GM21423 (cell line): ENCODE data around the gene FBXL13.
"Not testable (repeated sequence)": the region's sequence is repeated elsewhere in the genome, so short reads cannot be mapped to it uniquely, and the experiment has no call there.

Experiments used
- ATAC-seq: cut with Tn5 transposase; IDR thresholded peaks from one replicate; pipeline ENCODE4 v1.9.1; 2021; ENCODE audit warnings: mild to moderate bottlenecking, moderate library complexity; ENCODE audit not compliant: unreplicated experiment

Gene FBXL13

GRCh38 chr7:103080923-103081322 is 6.3 kb upstream of the FBXL13 start:
- no peak for ATAC-seq

GRCh38 chr7:103079836-103080235 is 5.2 kb upstream of the FBXL13 start:
- no peak for ATAC-seq

- ATAC-seq, result not testable (repeated sequence)
Measured at GRCh38 chr7:103078226-103078625, 3.6 kb upstream of the FBXL13 start.

- ATAC-seq, result no peak
Measured at GRCh38 chr7:103077318-103077717, 2.7 kb upstream of the FBXL13 start.

- no peak for ATAC-seq
Measured at GRCh38 chr7:103076764-103077163, 2.2 kb upstream of the FBXL13 start.

GRCh38 chr7:103075337-103075918 is 832 bp upstream of the FBXL13 start:
- ATAC-seq, result peak; percentile 44

- ATAC-seq, result no peak
Measured at GRCh38 chr7:103073989-103074518, 542 bp downstream of the FBXL13 start.

- no peak for ATAC-seq
Measured at GRCh38 chr7:103071000-103071399, 3.6 kb downstream of the FBXL13 start.

- no peak for ATAC-seq
Measured at GRCh38 chr7:103068414-103069403, 5.9 kb downstream of the FBXL13 start.

GRCh38 chr7:103065667-103066066 is 8.9 kb downstream of the FBXL13 start:
- ATAC-seq, result peak; percentile 58

- no peak for ATAC-seq
Measured at GRCh38 chr7:103063895-103064294, 10.7 kb downstream of the FBXL13 start.

GRCh38 chr7:103059471-103059870 is 15.1 kb downstream of the FBXL13 start:
- no peak for ATAC-seq

GRCh38 chr7:103058122-103058521 is 16.5 kb downstream of the FBXL13 start:
- no peak for ATAC-seq

GRCh38 chr7:103056006-103056405 is 18.6 kb downstream of the FBXL13 start:
- ATAC-seq, result not testable (repeated sequence)

- no peak for ATAC-seq
Measured at GRCh38 chr7:103051519-103051918, 23.1 kb downstream of the FBXL13 start.

GRCh38 chr7:103048833-103049232 is 25.8 kb downstream of the FBXL13 start:
- ATAC-seq, result no peak

GRCh38 chr7:103041815-103042214 is 32.8 kb downstream of the FBXL13 start:
- not testable (repeated sequence) for ATAC-seq

GRCh38 chr7:103037823-103038739 is 36.5 kb downstream of the FBXL13 start:
- not testable (repeated sequence) for ATAC-seq

- ATAC-seq, result no peak
Measured at GRCh38 chr7:103037476-103037822, 37.1 kb downstream of the FBXL13 start.

GRCh38 chr7:103034318-103034717 is 40.3 kb downstream of the FBXL13 start:
- not testable (repeated sequence) for ATAC-seq

GRCh38 chr7:103031781-103032180 is 42.8 kb downstream of the FBXL13 start:
- ATAC-seq, result no peak
